Fibroblast of mammary gland (primary cell): Measurements from ENCODE around the gene COASY.

ENCODE experiments used
- DNase-seq: peaks from one replicate; pipeline ENCODE4 v3.0.0-alpha.2; 2010; ENCODE audit warnings: low read depth
- H3K4me3 ChIP-seq: 2 replicates; pipeline ENCODE4 v1.5.1; 2011; ENCODE audit warnings: low read depth, mild to moderate bottlenecking, low read length, moderate library complexity; ENCODE audit not compliant: control insufficient read depth
- CTCF ChIP-seq: conservative IDR thresholded peaks from 2 replicates; pipeline ENCODE4 v1.5.1; 2011; ENCODE audit warnings: low read depth, low read length, inconsistent platforms; ENCODE audit not compliant: control insufficient read depth, insufficient read depth

COASY gene

GRCh38 chr17:42530952-42531454, 30.9 kb upstream of the COASY start:
- no peak for TF ChIP-seq CTCF
- no peak for DNase-seq
- no peak overlapping the region for H3K4me3 ChIP-seq

GRCh38 chr17:42531455-42532354, 30.2 kb upstream of the COASY start:
- H3K4me3 ChIP-seq = peak overlapping the region; percentile 50
- peak; percentile 42 for DNase-seq
- TF ChIP-seq CTCF = peak; percentile 25

GRCh38 chr17:42535155-42536047, 26.5 kb upstream of the COASY start:
- DNase-seq = no peak
- no peak for TF ChIP-seq CTCF
- peak overlapping the region; percentile 49 for H3K4me3 ChIP-seq

GRCh38 chr17:42536048-42536371, 25.9 kb upstream of the COASY start, which contains the start of gene NAGLU:
Gene NAGLU, plus strand, starts transcription at chr17:42536241. Its CDS starts 32 bp downstream, at chr17:42536273.
- DNase-seq = peak; percentile 82
- no peak for TF ChIP-seq CTCF
- peak within 1 kb of the TSS; percentile 67 for H3K4me3 ChIP-seq

GRCh38 chr17:42536372-42537155, 25.4 kb upstream of the COASY start:
- peak overlapping the region; percentile 67 for H3K4me3 ChIP-seq
- DNase-seq = peak; percentile 75
- TF ChIP-seq CTCF = no peak
